Right lobe of liver (tissue), 4 donors: ENCODE data around the gene TBC1D12.

Experiments
- POLR2A ChIP-seq: fragments of 450-650 bp; IDR thresholded peaks from one replicate; pipeline ENCODE4 v1.6.1; 2017; ENCODE audit warnings: antibody characterized with exemption, mild to moderate bottlenecking
- TF ChIP-seq, protein P1 (sequence below), 4 donors: fragments of 200-600 bp in 3 of 4; fragments of 450-650 bp in 1 of 4; IDR thresholded peaks; one replicate each; pipeline versions ENCODE4 v1.5.1 to v1.8.0; 2016 to 2022; ENCODE audit warnings: antibody characterized with exemption in 4 of 4, mild to moderate bottlenecking in 2 of 4
- donor health status: DM: no; HTN: no; CAD: no.
- donor health status: DM: no; HTN: no; CAD: no.
- donor health status: DM: no; HTN: yes; CAD: no.

DNA sequence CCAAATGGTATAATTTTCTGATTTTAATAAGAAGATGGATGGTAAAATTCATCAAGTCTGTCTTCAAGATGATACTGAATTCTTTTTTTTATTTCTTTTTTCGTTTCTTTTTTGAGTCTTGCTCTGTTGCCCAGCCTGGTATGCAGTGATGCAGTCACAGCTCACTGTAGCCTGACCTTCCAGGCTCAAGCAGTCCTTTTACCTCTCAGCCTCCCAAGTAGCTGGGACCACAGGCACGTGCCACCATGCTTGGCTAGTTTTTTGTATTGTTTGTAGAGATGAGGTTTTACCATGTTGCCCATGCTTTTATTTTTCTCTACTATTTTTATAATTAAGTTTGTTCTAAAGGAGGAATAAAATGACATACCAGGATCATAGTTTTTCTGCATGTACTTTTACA is 91.1 kb downstream of the TBC1D12 start:
- TF ChIP-seq POLR2A: no peak
- TF ChIP-seq, protein P1, sequence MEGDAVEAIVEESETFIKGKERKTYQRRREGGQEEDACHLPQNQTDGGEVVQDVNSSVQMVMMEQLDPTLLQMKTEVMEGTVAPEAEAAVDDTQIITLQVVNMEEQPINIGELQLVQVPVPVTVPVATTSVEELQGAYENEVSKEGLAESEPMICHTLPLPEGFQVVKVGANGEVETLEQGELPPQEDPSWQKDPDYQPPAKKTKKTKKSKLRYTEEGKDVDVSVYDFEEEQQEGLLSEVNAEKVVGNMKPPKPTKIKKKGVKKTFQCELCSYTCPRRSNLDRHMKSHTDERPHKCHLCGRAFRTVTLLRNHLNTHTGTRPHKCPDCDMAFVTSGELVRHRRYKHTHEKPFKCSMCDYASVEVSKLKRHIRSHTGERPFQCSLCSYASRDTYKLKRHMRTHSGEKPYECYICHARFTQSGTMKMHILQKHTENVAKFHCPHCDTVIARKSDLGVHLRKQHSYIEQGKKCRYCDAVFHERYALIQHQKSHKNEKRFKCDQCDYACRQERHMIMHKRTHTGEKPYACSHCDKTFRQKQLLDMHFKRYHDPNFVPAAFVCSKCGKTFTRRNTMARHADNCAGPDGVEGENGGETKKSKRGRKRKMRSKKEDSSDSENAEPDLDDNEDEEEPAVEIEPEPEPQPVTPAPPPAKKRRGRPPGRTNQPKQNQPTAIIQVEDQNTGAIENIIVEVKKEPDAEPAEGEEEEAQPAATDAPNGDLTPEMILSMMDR (IDR thresholded peaks at IDR 0.05): no peak
